Fibroblast of mammary gland (primary cell): ENCODE results near the gene RABGAP1L.

ENCODE experiments used
- DNase-seq: peaks from one replicate; pipeline ENCODE4 v3.0.0-alpha.2; 2010; ENCODE audit warnings: low read depth
- H3K4me3 ChIP-seq: 2 replicates; pipeline ENCODE4 v1.5.1; 2011; ENCODE audit warnings: low read depth, mild to moderate bottlenecking, low read length, moderate library complexity; ENCODE audit not compliant: control insufficient read depth
- CTCF ChIP-seq: conservative IDR thresholded peaks from 2 replicates; pipeline ENCODE4 v1.5.1; 2011; ENCODE audit warnings: low read depth, low read length, inconsistent platforms; ENCODE audit not compliant: control insufficient read depth, insufficient read depth

The RABGAP1L gene

GRCh38 chr1:174156437-174156836, 2.9 kb upstream of the RABGAP1L start:
- no peak for TF ChIP-seq CTCF
- H3K4me3 ChIP-seq: no peak overlapping the region
- no peak for DNase-seq

DNA sequence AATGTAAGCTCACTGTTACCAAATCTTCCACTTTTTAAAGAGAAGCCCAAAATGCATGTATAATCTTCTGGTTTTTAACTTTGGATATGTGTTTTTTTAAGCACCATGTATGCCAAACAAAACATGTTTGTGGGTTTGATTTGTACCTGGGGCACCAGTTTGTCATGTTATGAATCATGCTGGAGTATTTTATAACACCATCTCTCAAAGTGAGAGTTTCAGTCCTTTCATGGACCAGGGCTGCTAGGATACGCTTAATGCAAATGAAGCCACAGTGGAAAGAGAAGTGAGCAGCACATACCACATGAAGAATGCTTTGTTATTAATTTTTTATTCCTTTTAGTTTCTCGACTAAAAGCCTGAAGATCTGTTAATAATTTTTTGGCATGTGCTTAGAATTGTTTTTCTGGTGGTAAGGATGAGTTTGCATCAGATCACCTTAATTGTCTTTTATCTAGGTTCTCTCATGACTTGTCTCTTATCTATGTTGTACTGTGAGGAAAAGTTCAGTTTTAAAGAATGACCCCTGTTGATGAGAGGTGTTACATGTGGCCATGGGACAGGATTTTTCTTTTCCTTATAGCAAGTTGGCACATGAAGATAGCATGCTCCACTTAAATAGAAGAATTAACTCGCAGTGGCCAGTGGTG, 2.0 kb upstream of the RABGAP1L start:
- TF ChIP-seq CTCF: no peak
- DNase-seq: no peak
- no peak overlapping the region for H3K4me3 ChIP-seq

- H3K4me3 ChIP-seq: peak overlapping the region; percentile 69
- no peak for DNase-seq
- TF ChIP-seq CTCF: no peak
Measured at GRCh38 chr1:174158767-174159251, 511 bp upstream of the RABGAP1L start.

DNA sequence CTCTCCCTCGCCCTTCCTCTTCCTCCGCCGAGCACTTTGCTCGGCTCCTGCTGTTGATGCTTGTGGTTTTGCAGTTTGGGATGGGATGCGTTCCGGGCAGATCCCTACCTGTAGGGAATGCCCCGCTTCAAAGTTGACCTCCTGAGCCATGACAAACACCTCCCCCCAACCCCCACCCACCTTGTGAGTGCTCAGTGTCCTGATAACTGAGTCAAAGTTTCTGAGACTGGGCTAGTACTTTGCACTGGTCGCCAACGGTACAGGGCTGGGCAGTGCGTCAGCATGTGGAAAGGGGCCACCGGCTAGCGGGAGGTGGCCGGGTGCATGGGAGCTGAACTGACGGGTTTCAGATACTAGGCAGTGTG, 771 bp downstream of the RABGAP1L start:
- TF ChIP-seq CTCF: no peak
- H3K4me3 ChIP-seq: peak overlapping the region; percentile 77
- DNase-seq: peak; percentile 57

DNA sequence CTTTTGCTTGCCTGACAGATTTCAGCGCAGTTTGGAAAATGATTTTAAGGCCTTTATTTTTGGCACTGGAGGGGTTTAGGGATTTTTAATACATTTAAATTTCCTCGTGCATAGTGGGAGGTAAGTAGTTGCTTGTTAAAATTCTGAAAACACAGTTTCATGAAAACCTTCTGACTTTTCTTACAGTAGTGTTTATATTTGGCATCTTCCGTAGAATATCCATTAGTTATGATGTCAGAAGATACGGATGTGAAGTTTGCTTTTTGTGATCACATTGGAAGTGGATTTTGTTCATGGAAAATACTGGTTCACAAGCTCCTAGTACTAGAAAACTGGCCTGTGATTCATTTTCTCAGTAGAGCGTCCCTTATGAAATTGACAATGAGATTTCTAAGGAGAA, 1.3 kb downstream of the RABGAP1L start:
- no peak for TF ChIP-seq CTCF
- peak overlapping the region; percentile 77 for H3K4me3 ChIP-seq
- no peak for DNase-seq

- DNase-seq: no peak
- TF ChIP-seq CTCF: no peak
- H3K4me3 ChIP-seq: no peak overlapping the region
Measured at GRCh38 chr1:174161813-174162212, 2.5 kb downstream of the RABGAP1L start.

DNA sequence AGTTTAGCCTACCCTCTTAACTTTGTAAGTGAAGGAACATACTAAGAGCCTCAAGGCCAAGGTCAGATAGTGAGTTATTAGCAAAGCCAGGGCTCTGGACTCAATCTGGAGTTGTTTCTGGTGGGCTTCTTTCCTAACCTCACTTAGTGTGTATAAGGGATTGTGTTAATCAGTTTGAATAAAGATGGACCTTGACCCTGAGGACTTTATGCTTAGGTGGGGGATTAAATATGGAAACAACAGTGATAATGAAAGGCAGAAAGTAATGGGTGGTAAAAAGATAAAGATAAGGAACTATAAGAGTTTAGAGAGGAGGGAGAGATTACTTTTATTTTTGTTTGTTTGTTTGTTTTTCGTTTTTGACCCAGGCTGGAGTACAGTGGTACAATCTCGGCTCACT, 5.5 kb downstream of the RABGAP1L start:
- H3K4me3 ChIP-seq: no peak overlapping the region
- TF ChIP-seq CTCF: no peak
- DNase-seq: no peak
